Astrocyte of the spinal cord (primary cell): Measurements from ENCODE around the gene CASKIN2.

Experiments used
- DNase-seq: peaks from one replicate; pipeline ENCODE4 v3.0.0; 2011; ENCODE audit warnings: low read depth, low spot score
- H3K4me3 ChIP-seq: 2 replicates; pipeline ENCODE4 v1.5.1; 2011; ENCODE audit warnings: low read depth, mild to moderate bottlenecking, low read length, moderate library complexity
- CTCF ChIP-seq: IDR thresholded peaks from 2 replicates; pipeline ENCODE4 v1.5.1; 2012; ENCODE audit warnings: low read depth, mild to moderate bottlenecking, low read length, inconsistent platforms
- in situ Hi-C: cut with HindIII; loops from 2 replicates; pipeline ENCODE4 v1.10.0; 2017; ENCODE audit warnings: low sequenced_read_pairs

Gene CASKIN2

GRCh38 chr17:75500419-75501216, 14.7 kb downstream of the CASKIN2 start:
- in situ Hi-C loops: no loop called here
- no peak for DNase-seq
- no peak for TF ChIP-seq CTCF
- no peak overlapping the region for H3K4me3 ChIP-seq

- DNase-seq: no peak
- H3K4me3 ChIP-seq: no peak overlapping the region
- in situ Hi-C loops: no loop called here
- no peak for TF ChIP-seq CTCF
Measured at GRCh38 chr17:75499313-75500022, 15.9 kb downstream of the CASKIN2 start.

GRCh38 chr17:75498726-75499213, 16.6 kb downstream of the CASKIN2 start:
- no peak for TF ChIP-seq CTCF

GRCh38 chr17:75498039-75498725, 17.2 kb downstream of the CASKIN2 start:
- no peak for DNase-seq
- in situ Hi-C loops: no loop called here
- no peak for TF ChIP-seq CTCF
- no peak overlapping the region for H3K4me3 ChIP-seq

More at GRCh38 chr17:75498726-75499213, 16.6 kb downstream of the CASKIN2 start:
- DNase-seq: no peak
- no peak overlapping the region for H3K4me3 ChIP-seq
- in situ Hi-C loops: no loop called here

GRCh38 chr17:75496005-75496404, 19.3 kb downstream of the CASKIN2 start:
- H3K4me3 ChIP-seq: no peak overlapping the region
- no peak for TF ChIP-seq CTCF
- in situ Hi-C loops: no loop called here
- no peak for DNase-seq

GRCh38 chr17:75494326-75494877, 20.9 kb downstream of the CASKIN2 start:
- in situ Hi-C loops: no loop called here

More at GRCh38 chr17:75494326-75494877, 20.9 kb downstream of the CASKIN2 start:
- no peak overlapping the region for H3K4me3 ChIP-seq
- DNase-seq: no peak
- TF ChIP-seq CTCF: no peak
